GM12892 (cell line): ENCODE measurements around the gene SH2D5.

Experiments used
- POLR2A ChIP-seq: IDR thresholded peaks from 2 replicates; pipeline ENCODE4 v1.6.1; 2011; ENCODE audit warnings: low read depth, low read length, control low read depth
- TAF1 ChIP-seq: IDR thresholded peaks from 2 replicates; pipeline ENCODE4 v1.6.1; 2011; ENCODE audit warnings: low read depth, mild to moderate bottlenecking, control low read depth, low read length, borderline replicate concordance

GRCh38 chr1:20732071-20732587 is 374 bp downstream of the SH2D5 start:
- TF ChIP-seq POLR2A (no peak), TAF1 (no peak)
